Renal pelvis (tissue), 12 donors: ENCODE data around the gene GANAB. TPM values are rescaled to one million over a fixed set of nuclear protein-coding genes. Genes with fewer than 3 reads are reported as not detected.
"Not testable (repeated sequence)": the region's sequence is repeated elsewhere in the genome, so short reads cannot be mapped to it uniquely, and the experiment has no call there.

Experiments used
- DNase-seq: peaks from one replicate; pipeline ENCODE4 v3.0.0-alpha.2; 2013
- long read RNA-seq, 16 experiments: transcript quantifications; one replicate each; lab custom pipeline, GENCODE V29; 2026
- polyA plus RNA-seq, 3 donors: library from polyadenylated mRNA; unstranded; fragments of 120-200 nt; gene quantifications; one replicate each; pipeline ENCODE4 v1.2.1, GENCODE V29; 2013; ENCODE audit not compliant: insufficient read length in 3 of 3

Gene GANAB
- 100 to 1,000 TPM; 371 to 407 (median 392) TPM for polyA plus RNA-seq
- long read RNA-seq, donor 1, transcript GANAB-202 (24 exons, 3,608 nt) = major isoform, 16 of 59 reads
- long read RNA-seq, donor 1, partial matches to known transcripts = 37 of 59 reads
- long read RNA-seq, donor 1, other reads (novel, unspliced or antisense) = 0 of 59 reads
- long read RNA-seq, donor 2, transcript GANAB-202 (24 exons, 3,608 nt) = major isoform, 11 of 167 reads
- long read RNA-seq, donor 2, transcript GANAB-208 (4 exons, 608 nt) = minor isoform, 6 of 167 reads
- long read RNA-seq, donor 2, partial matches to known transcripts = 142 of 167 reads
- long read RNA-seq, donor 2, other reads (novel, unspliced or antisense) = 5 of 167 reads
- long read RNA-seq, donor 3, transcript GANAB-208 (4 exons, 608 nt) = major isoform, 8 of 101 reads
- long read RNA-seq, donor 3, transcript GANAB-202 (24 exons, 3,608 nt) = major isoform, 8 of 101 reads
- long read RNA-seq, donor 3, partial matches to known transcripts = 80 of 101 reads
- long read RNA-seq, donor 3, other reads (novel, unspliced or antisense) = 0 of 101 reads
- long read RNA-seq, donor 4, transcript GANAB-202 (24 exons, 3,608 nt) = major isoform, 10 of 78 reads
- long read RNA-seq, donor 4, transcript GANAB-201 (25 exons, 3,906 nt) = minor isoform, 5 of 78 reads
- long read RNA-seq, donor 4, partial matches to known transcripts = 60 of 78 reads
- long read RNA-seq, donor 4, other reads (novel, unspliced or antisense) = 0 of 78 reads
- long read RNA-seq, donor 5, transcript GANAB-202 (24 exons, 3,608 nt) = major isoform, 7 of 27 reads
- long read RNA-seq, donor 5, partial matches to known transcripts = 18 of 27 reads
- long read RNA-seq, donor 5, other reads (novel, unspliced or antisense) = 0 of 27 reads
- long read RNA-seq, donor 6, transcript GANAB-202 (24 exons, 3,608 nt) = major isoform, 5 of 83 reads
- long read RNA-seq, donor 6, partial matches to known transcripts = 68 of 83 reads
- long read RNA-seq, donor 6, other reads (novel, unspliced or antisense) = 0 of 83 reads
- long read RNA-seq, donor 7, transcript GANAB-208 (4 exons, 608 nt) = minor isoform, 11 of 176 reads
- long read RNA-seq, donor 7, transcript GANAB-202 (24 exons, 3,608 nt) = major isoform, 22 of 176 reads
- long read RNA-seq, donor 7, partial matches to known transcripts = 92 of 176 reads
- long read RNA-seq, donor 7, other reads (novel, unspliced or antisense) = 48 of 176 reads
- long read RNA-seq, donor 8, transcript GANAB-208 (4 exons, 608 nt) = minor isoform, 8 of 57 reads
- long read RNA-seq, donor 8, transcript GANAB-202 (24 exons, 3,608 nt) = major isoform, 13 of 57 reads
- long read RNA-seq, donor 8, partial matches to known transcripts = 35 of 57 reads
- long read RNA-seq, donor 8, other reads (novel, unspliced or antisense) = 0 of 57 reads
- long read RNA-seq, donor 9, transcript GANAB-202 (24 exons, 3,608 nt) = major isoform, 15 of 138 reads
- long read RNA-seq, donor 9, transcript GANAB-201 (25 exons, 3,906 nt) = minor isoform, 6 of 138 reads
- long read RNA-seq, donor 9, partial matches to known transcripts = 112 of 138 reads
- long read RNA-seq, donor 9, other reads (novel, unspliced or antisense) = 0 of 138 reads
- long read RNA-seq, donor 10, partial matches to known transcripts = 73 of 92 reads
- long read RNA-seq, donor 10, other reads (novel, unspliced or antisense) = 8 of 92 reads
- long read RNA-seq, donor 11, transcript GANAB-202 (24 exons, 3,608 nt) = major isoform, 12 of 64 reads
- long read RNA-seq, donor 11, partial matches to known transcripts = 48 of 64 reads
- long read RNA-seq, donor 11, other reads (novel, unspliced or antisense) = 0 of 64 reads
- long read RNA-seq, donor 12, transcript GANAB-202 (24 exons, 3,608 nt) = major isoform, 21 of 162 reads
- long read RNA-seq, donor 12, transcript GANAB-208 (4 exons, 608 nt) = minor isoform, 6 of 162 reads
- long read RNA-seq, donor 12, transcript GANAB-201 (25 exons, 3,906 nt) = minor isoform, 6 of 162 reads
- long read RNA-seq, donor 12, partial matches to known transcripts = 127 of 162 reads
- long read RNA-seq, donor 12, other reads (novel, unspliced or antisense) = 0 of 162 reads
- long read RNA-seq, donor 13, transcript GANAB-202 (24 exons, 3,608 nt) = minor isoform, 8 of 71 reads
- long read RNA-seq, donor 13, transcript GANAB-208 (4 exons, 608 nt) = major isoform, 11 of 71 reads
- long read RNA-seq, donor 13, partial matches to known transcripts = 50 of 71 reads
- long read RNA-seq, donor 13, other reads (novel, unspliced or antisense) = 0 of 71 reads
- long read RNA-seq, donor 14 = 0 reads
- long read RNA-seq, donor 15, transcript GANAB-202 (24 exons, 3,608 nt) = major isoform, 11 of 97 reads
- long read RNA-seq, donor 15, partial matches to known transcripts = 80 of 97 reads
- long read RNA-seq, donor 15, other reads (novel, unspliced or antisense) = 0 of 97 reads
- long read RNA-seq, donor 16, transcript GANAB-202 (24 exons, 3,608 nt) = major isoform, 15 of 130 reads
- long read RNA-seq, donor 16, partial matches to known transcripts = 101 of 130 reads
- long read RNA-seq, donor 16, other reads (novel, unspliced or antisense) = 5 of 130 reads

GRCh38 chr11:62645946-62646824 lies at the start of gene GANAB:
GANAB (minus strand) TSS chr11:62646613; CDS start chr11:62646599, 14 bp downstream.
- peak; percentile 99 for DNase-seq

GRCh38 chr11:62694455-62695167 lies 48.2 kb upstream of the GANAB start:
- DNase-seq = peak; percentile 81

- not testable (repeated sequence) for DNase-seq
These were observed 47.2 kb upstream of the GANAB start for GRCh38 chr11:62693624-62694023.

GRCh38 chr11:62689421-62690183 lies 43.2 kb upstream of the GANAB start, which contains the start of gene LRRN4CL:
LRRN4CL (minus strand) TSS chr11:62689530; CDS start chr11:62688508, 1,022 bp downstream.
- DNase-seq = no peak

- no peak for DNase-seq
These were observed 42.1 kb upstream of the GANAB start for GRCh38 chr11:62688491-62688890.

GRCh38 chr11:62687508-62688396 lies 41.3 kb upstream of the GANAB start:
- no peak for DNase-seq

- DNase-seq = no peak
These were observed 36.1 kb upstream of the GANAB start for GRCh38 chr11:62682518-62682917.

- DNase-seq = peak; percentile 41
These were observed 34.4 kb upstream of the GANAB start for GRCh38 chr11:62680825-62681240.

GRCh38 chr11:62678770-62679696 lies 32.6 kb upstream of the GANAB start, which contains the start of gene UBXN1:
UBXN1 (minus strand) TSS chr11:62679073; CDS start chr11:62678923, 150 bp downstream.
- peak; percentile 87 for DNase-seq

- no peak for DNase-seq
These were observed 32.0 kb upstream of the GANAB start for GRCh38 chr11:62678433-62678769.

GRCh38 chr11:62677714-62678113 lies 31.3 kb upstream of the GANAB start:
- no peak for DNase-seq

- no peak for DNase-seq
These were observed 30.7 kb upstream of the GANAB start for GRCh38 chr11:62677156-62677555.

- DNase-seq = no peak
These were observed 30.3 kb upstream of the GANAB start for GRCh38 chr11:62676698-62677097.

GRCh38 chr11:62675415-62675814 lies 29.0 kb upstream of the GANAB start:
- DNase-seq = not testable (repeated sequence)
